HEK293 (cell line): Measurements from ENCODE around the gene ZDHHC6.

Experiments
- CTCF ChIA-PET: fragments of 350-600 bp; formaldehyde crosslinking; extraction: SDS; loops from one replicate; lab custom pipeline; 2021; ENCODE audit warnings: antibody characterized with exemption; lab: Yijun Ruan, JAX
- POLR2A ChIA-PET: fragments of 300-600 bp; formaldehyde crosslinking; extraction: SDS; loops from one replicate; lab custom pipeline; 2020; ENCODE audit warnings: antibody characterized with exemption, inconsistent platforms; lab: Yijun Ruan, JAX
- H3K27ac ChIP-seq: fragments of 200-500 bp; sonication (Bioruptor generic); 2 replicates; pipeline ENCODE4 v1.5.1; 2014; ENCODE audit warnings: low read depth, low read length, control low read depth, inconsistent platforms; ENCODE audit errors: extremely low read depth
- H3K36me3 ChIP-seq, 2 experiments: fragments of 200-500 bp in 1 of 2; sonication (Bioruptor generic) in 1 of 2; 1 replicate in 1 of 2; 2 replicates in 1 of 2; pipeline ENCODE4 v1.5.1; 2014 to 2017; ENCODE audit warnings: inconsistent platforms in 2 of 2, low read length in 2 of 2; ENCODE audit not compliant: control insufficient read depth in 2 of 2, insufficient read depth in 1 of 2
- H3K4me1 ChIP-seq: fragments of 200-500 bp; sonication (Bioruptor generic); 2 replicates; pipeline ENCODE4 v1.5.1; 2014; ENCODE audit warnings: mild to moderate bottlenecking, low read length, inconsistent platforms; ENCODE audit not compliant: control insufficient read depth, insufficient read depth
- H3K4me3 ChIP-seq: 2 replicates; pipeline ENCODE4 v1.5.1; 2011; ENCODE audit warnings: low read depth, mild to moderate bottlenecking, control low read depth, low read length, moderate library complexity
- H3K9me3 ChIP-seq: fragments of 200-500 bp; sonication (Bioruptor generic); 2 replicates; pipeline ENCODE4 v1.5.1; 2014; ENCODE audit warnings: low read depth, low read length, inconsistent platforms; ENCODE audit not compliant: control insufficient read depth, insufficient read depth
- ATF2 ChIP-seq: fragments of 450-650 bp; formaldehyde crosslinking; IDR thresholded peaks from 2 replicates; pipeline ENCODE4 v1.5.1; 2016; ENCODE audit warnings: missing biosample characterization, missing genetic modification characterization, low read depth
- SALL2 ChIP-seq: fragments of 450-650 bp; formaldehyde crosslinking; IDR thresholded peaks from 2 replicates; pipeline ENCODE4 v1.5.0; 2017; ENCODE audit warnings: missing biosample characterization, mild to moderate bottlenecking, missing genetic modification characterization, borderline replicate concordance
- SCRT2 ChIP-seq: fragments of 450-650 bp; formaldehyde crosslinking; IDR thresholded peaks from 2 replicates; pipeline ENCODE4 v1.5.1; 2016; ENCODE audit warnings: missing biosample characterization, missing genetic modification characterization
- TSHZ1 ChIP-seq: fragments of 450-650 bp; formaldehyde crosslinking; IDR thresholded peaks from 2 replicates; pipeline ENCODE4 v1.5.1; 2016; ENCODE audit warnings: missing biosample characterization, missing genetic modification characterization, borderline replicate concordance
- ZNF10 ChIP-seq: fragments of 450-650 bp; formaldehyde crosslinking; IDR thresholded peaks from 2 replicates; pipeline ENCODE4 v1.5.1; 2017; ENCODE audit warnings: missing biosample characterization, missing genetic modification characterization
- ZNF311 ChIP-seq: fragments of 450-650 bp; formaldehyde crosslinking; IDR thresholded peaks from 2 replicates; pipeline ENCODE4 v1.5.1; 2017; ENCODE audit warnings: missing biosample characterization, missing genetic modification characterization, borderline replicate concordance
- ZNF423 ChIP-seq: fragments of 450-650 bp; formaldehyde crosslinking; IDR thresholded peaks from 2 replicates; pipeline ENCODE4 v1.5.1; 2016; ENCODE audit warnings: missing biosample characterization, missing genetic modification characterization
- ZNF426 ChIP-seq: fragments of 450-650 bp; formaldehyde crosslinking; IDR thresholded peaks from 2 replicates; pipeline ENCODE4 v1.5.1; 2017; ENCODE audit warnings: missing biosample characterization, missing genetic modification characterization, mild to moderate bottlenecking, inconsistent platforms, moderate library complexity
- ZNF449 ChIP-seq: fragments of 450-650 bp; formaldehyde crosslinking; IDR thresholded peaks from 2 replicates; pipeline ENCODE4 v1.5.1; 2017; ENCODE audit warnings: missing biosample characterization, mild to moderate bottlenecking, missing genetic modification characterization, moderate library complexity
- ZNF585B ChIP-seq: fragments of 450-650 bp; formaldehyde crosslinking; IDR thresholded peaks from 2 replicates; pipeline ENCODE4 v1.5.1; 2016; ENCODE audit warnings: missing biosample characterization, missing genetic modification characterization
- TF ChIP-seq, protein P1 (sequence below): fragments of 450-650 bp; formaldehyde crosslinking; IDR thresholded peaks from 2 replicates; pipeline ENCODE4 v1.5.0; 2017; ENCODE audit warnings: missing biosample characterization, missing genetic modification characterization, borderline replicate concordance
- TF ChIP-seq, protein P2 (sequence below): fragments of 450-650 bp; formaldehyde crosslinking; IDR thresholded peaks from 2 replicates; pipeline ENCODE4 v1.5.1; 2016; ENCODE audit warnings: missing biosample characterization, missing genetic modification characterization, borderline replicate concordance

ZDHHC6 gene

DNA sequence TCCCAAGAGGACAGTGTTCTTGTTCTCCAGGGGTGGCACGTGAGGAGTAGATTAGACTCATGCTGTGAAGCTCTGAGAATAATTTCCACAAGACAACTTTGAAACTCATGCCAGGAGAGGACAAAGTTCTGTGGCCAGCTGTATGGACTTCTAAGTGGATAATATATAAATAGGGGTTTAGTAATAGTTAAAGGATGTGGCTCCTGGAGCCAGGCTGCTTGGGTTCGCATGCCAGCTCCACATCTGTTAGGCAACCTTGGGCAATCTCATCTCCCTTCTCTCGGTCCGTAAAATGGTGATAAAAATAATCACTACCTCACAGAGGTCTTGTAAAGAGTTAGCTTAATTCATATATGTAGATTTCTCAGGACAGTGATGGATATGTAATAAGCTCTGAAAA, 37.0 kb downstream of the ZDHHC6 start (continued):
- TF ChIP-seq, protein P1, sequence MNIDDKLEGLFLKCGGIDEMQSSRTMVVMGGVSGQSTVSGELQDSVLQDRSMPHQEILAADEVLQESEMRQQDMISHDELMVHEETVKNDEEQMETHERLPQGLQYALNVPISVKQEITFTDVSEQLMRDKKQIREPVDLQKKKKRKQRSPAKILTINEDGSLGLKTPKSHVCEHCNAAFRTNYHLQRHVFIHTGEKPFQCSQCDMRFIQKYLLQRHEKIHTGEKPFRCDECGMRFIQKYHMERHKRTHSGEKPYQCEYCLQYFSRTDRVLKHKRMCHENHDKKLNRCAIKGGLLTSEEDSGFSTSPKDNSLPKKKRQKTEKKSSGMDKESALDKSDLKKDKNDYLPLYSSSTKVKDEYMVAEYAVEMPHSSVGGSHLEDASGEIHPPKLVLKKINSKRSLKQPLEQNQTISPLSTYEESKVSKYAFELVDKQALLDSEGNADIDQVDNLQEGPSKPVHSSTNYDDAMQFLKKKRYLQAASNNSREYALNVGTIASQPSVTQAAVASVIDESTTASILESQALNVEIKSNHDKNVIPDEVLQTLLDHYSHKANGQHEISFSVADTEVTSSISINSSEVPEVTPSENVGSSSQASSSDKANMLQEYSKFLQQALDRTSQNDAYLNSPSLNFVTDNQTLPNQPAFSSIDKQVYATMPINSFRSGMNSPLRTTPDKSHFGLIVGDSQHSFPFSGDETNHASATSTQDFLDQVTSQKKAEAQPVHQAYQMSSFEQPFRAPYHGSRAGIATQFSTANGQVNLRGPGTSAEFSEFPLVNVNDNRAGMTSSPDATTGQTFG = no peak
- TF ChIP-seq ZNF426 (no peak), ZNF10 (no peak), ATF2 (tag by site-specific recombination) (no peak), ZNF449 (tag by site-specific recombination) (no peak), SALL2 (tag by site-specific recombination) (no peak), TSHZ1 (tag by site-specific recombination) (no peak), SCRT2 (no peak), ZNF423 (tag by site-specific recombination) (no peak), ZNF311 (no peak)
- TF ChIP-seq, protein P2, sequence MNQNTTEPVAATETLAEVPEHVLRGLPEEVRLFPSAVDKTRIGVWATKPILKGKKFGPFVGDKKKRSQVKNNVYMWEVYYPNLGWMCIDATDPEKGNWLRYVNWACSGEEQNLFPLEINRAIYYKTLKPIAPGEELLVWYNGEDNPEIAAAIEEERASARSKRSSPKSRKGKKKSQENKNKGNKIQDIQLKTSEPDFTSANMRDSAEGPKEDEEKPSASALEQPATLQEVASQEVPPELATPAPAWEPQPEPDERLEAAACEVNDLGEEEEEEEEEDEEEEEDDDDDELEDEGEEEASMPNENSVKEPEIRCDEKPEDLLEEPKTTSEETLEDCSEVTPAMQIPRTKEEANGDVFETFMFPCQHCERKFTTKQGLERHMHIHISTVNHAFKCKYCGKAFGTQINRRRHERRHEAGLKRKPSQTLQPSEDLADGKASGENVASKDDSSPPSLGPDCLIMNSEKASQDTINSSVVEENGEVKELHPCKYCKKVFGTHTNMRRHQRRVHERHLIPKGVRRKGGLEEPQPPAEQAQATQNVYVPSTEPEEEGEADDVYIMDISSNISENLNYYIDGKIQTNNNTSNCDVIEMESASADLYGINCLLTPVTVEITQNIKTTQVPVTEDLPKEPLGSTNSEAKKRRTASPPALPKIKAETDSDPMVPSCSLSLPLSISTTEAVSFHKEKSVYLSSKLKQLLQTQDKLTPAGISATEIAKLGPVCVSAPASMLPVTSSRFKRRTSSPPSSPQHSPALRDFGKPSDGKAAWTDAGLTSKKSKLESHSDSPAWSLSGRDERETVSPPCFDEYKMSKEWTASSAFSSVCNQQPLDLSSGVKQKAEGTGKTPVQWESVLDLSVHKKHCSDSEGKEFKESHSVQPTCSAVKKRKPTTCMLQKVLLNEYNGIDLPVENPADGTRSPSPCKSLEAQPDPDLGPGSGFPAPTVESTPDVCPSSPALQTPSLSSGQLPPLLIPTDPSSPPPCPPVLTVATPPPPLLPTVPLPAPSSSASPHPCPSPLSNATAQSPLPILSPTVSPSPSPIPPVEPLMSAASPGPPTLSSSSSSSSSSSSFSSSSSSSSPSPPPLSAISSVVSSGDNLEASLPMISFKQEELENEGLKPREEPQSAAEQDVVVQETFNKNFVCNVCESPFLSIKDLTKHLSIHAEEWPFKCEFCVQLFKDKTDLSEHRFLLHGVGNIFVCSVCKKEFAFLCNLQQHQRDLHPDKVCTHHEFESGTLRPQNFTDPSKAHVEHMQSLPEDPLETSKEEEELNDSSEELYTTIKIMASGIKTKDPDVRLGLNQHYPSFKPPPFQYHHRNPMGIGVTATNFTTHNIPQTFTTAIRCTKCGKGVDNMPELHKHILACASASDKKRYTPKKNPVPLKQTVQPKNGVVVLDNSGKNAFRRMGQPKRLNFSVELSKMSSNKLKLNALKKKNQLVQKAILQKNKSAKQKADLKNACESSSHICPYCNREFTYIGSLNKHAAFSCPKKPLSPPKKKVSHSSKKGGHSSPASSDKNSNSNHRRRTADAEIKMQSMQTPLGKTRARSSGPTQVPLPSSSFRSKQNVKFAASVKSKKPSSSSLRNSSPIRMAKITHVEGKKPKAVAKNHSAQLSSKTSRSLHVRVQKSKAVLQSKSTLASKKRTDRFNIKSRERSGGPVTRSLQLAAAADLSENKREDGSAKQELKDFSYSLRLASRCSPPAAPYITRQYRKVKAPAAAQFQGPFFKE = no peak

GRCh38 chr10:112409299-112409698, 37.4 kb downstream of the ZDHHC6 start:
- POLR2A ChIA-PET = no interaction called here
- TF ChIP-seq ZNF585B (tag by site-specific recombination) = no peak
- no peaks in the 10 kb centered on the region for H3K9me3 ChIP-seq
- H3K4me3 ChIP-seq = no peak overlapping the region
- CTCF ChIA-PET = interaction anchor here (0.6 to 1.2 kb wide), 4 partner anchors 12 to 272 kb away, joined by 3 read pairs; no protein-coding TSS in a partner anchor
- H3K36me3 ChIP-seq = no peaks in the 10 kb centered on the region
- H3K4me1 ChIP-seq = no peaks in the 10 kb centered on the region
- no peak overlapping the region for H3K27ac ChIP-seq
